Small intestine (tissue), 7 donors: ENCODE data around the gene CCDC14. TPM values are rescaled to one million over a fixed set of nuclear protein-coding genes. Genes with fewer than 3 reads are reported as not detected.

Experiments used
- DNase-seq, 2 donors: peaks; one replicate each; pipeline versions ENCODE4 v3.0.0 to v3.0.0-alpha.2; 2013
- FAIRE-seq: peaks from 2 replicates; lab custom pipeline; 2012; peaks lifted over from hg19 to GRCh38; lab: Jason Lieb, UNC
- H3K27ac ChIP-seq, 3 donors: one replicate each; pipeline ENCODE4 v1.5.1; 2013; ENCODE audit warnings: low read length in 2 of 3, mild to moderate bottlenecking in 2 of 3, control low read depth in 1 of 3, inconsistent platforms in 1 of 3, low read depth in 1 of 3, moderate library complexity in 1 of 3
- H3K27me3 ChIP-seq, 3 donors: one replicate each; pipeline ENCODE4 v1.6.1; 2013; ENCODE audit warnings: low read length in 3 of 3, inconsistent platforms in 1 of 3; ENCODE audit not compliant: control insufficient read depth in 3 of 3, insufficient read depth in 3 of 3
- H3K36me3 ChIP-seq, 3 donors: one replicate each; pipeline ENCODE4 v1.6.1; 2013; ENCODE audit warnings: low read length in 3 of 3, inconsistent platforms in 1 of 3, low read depth in 1 of 3, mild to moderate bottlenecking in 1 of 3, moderate library complexity in 1 of 3; ENCODE audit not compliant: control insufficient read depth in 3 of 3, insufficient read depth in 2 of 3
- H3K4me1 ChIP-seq, 3 donors: one replicate each; pipeline ENCODE4 v1.6.1; 2013; ENCODE audit warnings: low read length in 2 of 3, inconsistent platforms in 1 of 3, low read depth in 1 of 3, mild to moderate bottlenecking in 1 of 3, moderate library complexity in 1 of 3; ENCODE audit not compliant: control insufficient read depth in 3 of 3, insufficient read depth in 2 of 3
- H3K4me3 ChIP-seq, 3 donors: one replicate each; pipeline ENCODE4 v1.5.1; 2013; ENCODE audit warnings: low read length in 3 of 3, control low read depth in 1 of 3, inconsistent platforms in 1 of 3, low read depth in 1 of 3, mild to moderate bottlenecking in 1 of 3, moderate library complexity in 1 of 3
- H3K9me3 ChIP-seq, 2 donors: one replicate each; pipeline ENCODE4 v1.6.1; 2013; ENCODE audit warnings: low read depth in 1 of 2, low read length in 1 of 2; ENCODE audit not compliant: control insufficient read depth in 2 of 2, insufficient read depth in 1 of 2
- whole genome bisulfite sequencing, 3 donors: extraction: QIAGEN DNeasy Blood & Tissue Kit; methylation state at CpG; one replicate each; pipeline ENCODE4 v1.1.7; 2013; 5-methylcytosine and 5-hydroxymethylcytosine counted together
- polyA plus RNA-seq, 4 donors: library from polyadenylated mRNA; stranded (reverse) in 3 of 4; unstranded in 1 of 4; fragments of 200-250 nt in 3 of 4; fragments of 120-200 nt in 1 of 4; gene quantifications; one replicate each; pipeline versions ENCODE4 v1.2.1 to v1.2.3, GENCODE V29; 2013
- donor health status: healthy with polysubstance abuse.
- donor health status: control.
- donor health status: control.
- donor health status: Bipolar disorder and iron deficiency.
- donor health status: healthy.

Gene CCDC14
- polyA plus RNA-seq, 4 donors: 9.2 to 69.0 (median 14.7) TPM

GRCh38 chr3:123936400-123936799 lies 24.6 kb downstream of the CCDC14 start:
- Histone ChIP-seq H3K27ac (no peak overlapping the region), H3K36me3 (peaks cover 2 to 3% (median 2%) of the 10 kb centered on the region in 3 donors), H3K9me3 (no peaks in the 10 kb centered on the region), H3K4me3 (no peak overlapping the region), H3K27me3 (no peaks in the 10 kb centered on the region), H3K4me1 (no peaks in the 10 kb centered on the region)
- DNase-seq: no peak
- 66 to 94% (median 82%) methylated on average over 2 of the region's 2 CpGs for WGBS, 3 donors
- no peak for FAIRE-seq

DNA sequence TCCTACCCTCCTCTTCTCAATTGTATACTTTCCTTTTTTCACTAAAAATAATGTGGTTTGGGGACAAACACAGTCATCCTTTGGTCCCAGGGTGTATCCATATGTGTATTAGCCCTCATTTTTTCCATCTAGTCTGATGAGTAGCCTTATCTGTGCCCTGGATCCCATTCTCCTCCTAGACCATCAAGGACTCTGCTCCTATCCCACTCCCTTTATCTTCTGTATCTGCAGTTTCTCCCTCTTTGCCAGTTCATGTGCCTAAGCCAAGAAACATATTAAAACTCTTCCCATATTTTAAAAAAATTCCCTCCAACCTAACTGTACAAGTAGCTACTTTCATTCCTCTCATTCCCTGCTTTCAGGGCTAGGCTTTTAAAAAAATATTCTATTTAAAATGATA lies 25.2 kb downstream of the CCDC14 start:
- Histone ChIP-seq H3K36me3 (peaks cover under 1 to 3% (median 2%) of the 10 kb centered on the region in 3 donors), H3K4me3 (no peak overlapping the region), H3K9me3 (no peaks in the 10 kb centered on the region), H3K4me1 (no peaks in the 10 kb centered on the region), H3K27me3 (no peaks in the 10 kb centered on the region), H3K27ac (no peak overlapping the region)
- DNase-seq (no peak), FAIRE-seq (no peak)

DNA sequence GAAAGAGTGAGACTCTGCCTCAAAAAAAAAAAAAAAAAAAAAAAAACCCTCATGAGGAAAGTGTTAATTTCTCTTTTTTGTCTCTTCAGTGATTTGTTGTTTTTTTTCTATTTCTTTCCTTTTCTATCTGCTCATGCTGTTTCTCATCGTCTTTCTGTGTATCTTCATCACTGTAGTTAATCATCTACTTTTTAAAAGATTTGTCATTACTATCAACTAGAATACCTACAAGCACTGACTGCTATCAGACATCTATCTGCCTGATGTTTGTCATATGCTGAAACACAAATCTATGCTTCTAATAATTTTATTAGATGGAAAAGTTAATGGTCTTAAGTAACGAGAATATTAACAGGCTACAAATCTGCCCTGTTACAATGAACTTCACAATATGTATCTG lies 26.8 kb downstream of the CCDC14 start:
- Histone ChIP-seq H3K36me3 (peaks cover 0 to 5% (median 2%) of the 10 kb centered on the region in 3 donors), H3K27ac (no peak overlapping the region), H3K4me3 (no peak overlapping the region), H3K4me1 (no peaks in the 10 kb centered on the region), H3K9me3 (no peaks in the 10 kb centered on the region), H3K27me3 (no peaks in the 10 kb centered on the region)
- FAIRE-seq (no peak), DNase-seq (no peak)
- 69 to 85% (median 82%) methylated on average over 2 of the region's 2 CpGs for WGBS, 3 donors

DNA sequence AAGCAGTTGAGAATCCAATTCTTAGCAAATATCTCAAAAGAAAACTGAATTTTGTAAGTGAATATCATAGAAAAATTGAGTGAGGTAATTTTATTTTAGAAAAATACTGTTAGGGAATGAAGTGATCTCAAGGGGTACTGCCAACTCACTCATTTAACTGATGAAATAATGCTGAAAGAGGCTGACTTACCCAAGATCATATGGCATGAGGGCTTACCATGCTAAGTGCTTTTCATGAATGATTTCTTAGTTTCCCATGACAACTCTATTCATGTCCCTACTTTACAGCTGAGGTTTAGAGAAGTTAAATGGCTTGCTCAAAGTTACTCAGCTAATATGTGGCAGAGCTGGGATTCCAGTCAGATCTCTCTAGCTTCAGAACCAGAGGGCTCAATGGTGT lies 30.6 kb downstream of the CCDC14 start:
- Histone ChIP-seq H3K4me3 (no peak overlapping the region), H3K27me3 (no peaks in the 10 kb centered on the region), H3K36me3 (peaks cover 0 to 8% (median 2%) of the 10 kb centered on the region in 3 donors), H3K9me3 (no peaks in the 10 kb centered on the region), H3K4me1 (no peaks in the 10 kb centered on the region), H3K27ac (no peak overlapping the region)
- no peak for FAIRE-seq
- DNase-seq: no peak

- Histone ChIP-seq H3K27me3 (no peaks in the 10 kb centered on the region), H3K9me3 (no peaks in the 10 kb centered on the region), H3K27ac (no peak overlapping the region), H3K4me1 (no peaks in the 10 kb centered on the region), H3K4me3 (no peak overlapping the region), H3K36me3 (peaks cover 0 to 9% (median 2%) of the 10 kb centered on the region in 3 donors)
- DNase-seq (no peak), FAIRE-seq (no peak)
- 94 to 96% (median 96%) methylated on average over 9 of the region's 9 CpGs for WGBS, 3 donors
Measured at GRCh38 chr3:123929325-123929724, 31.7 kb downstream of the CCDC14 start.

- Histone ChIP-seq H3K36me3 (peaks cover 0 to 9% (median 2%) of the 10 kb centered on the region in 3 donors), H3K27ac (no peak overlapping the region), H3K27me3 (no peaks in the 10 kb centered on the region), H3K4me1 (no peaks in the 10 kb centered on the region), H3K9me3 (peaks cover 0 to 4% of the 10 kb centered on the region in 2 donors), H3K4me3 (no peak overlapping the region)
- FAIRE-seq: peak; percentile 85
- no peak for DNase-seq
Measured at GRCh38 chr3:123926396-123926795, 34.6 kb downstream of the CCDC14 start.

- no peak overlapping the region for H3K27ac ChIP-seq
- no peak for FAIRE-seq
Measured at GRCh38 chr3:123920868-123921267, 40.2 kb downstream of the CCDC14 start.

GRCh38 chr3:123920383-123920782 lies 40.6 kb downstream of the CCDC14 start:
- H3K27ac ChIP-seq: no peak overlapping the region
- FAIRE-seq: no peak
- H3K9me3 ChIP-seq: peaks cover 0 to 20% of the 10 kb centered on the region in 2 donors
- H3K4me3 ChIP-seq: no peak overlapping the region
- H3K36me3 ChIP-seq: peaks cover 0 to 15% (median 3%) of the 10 kb centered on the region in 3 donors
- WGBS, 3 donors: 95 to 100% (median 100%) methylated on average over 1 of the region's 1 CpG
- H3K4me1 ChIP-seq: no peaks in the 10 kb centered on the region
- no peaks in the 10 kb centered on the region for H3K27me3 ChIP-seq
- peak in 1 of 2 donors; percentile 5 for DNase-seq

More at GRCh38 chr3:123920868-123921267, 40.2 kb downstream of the CCDC14 start:
- Histone ChIP-seq H3K4me3 (no peak overlapping the region), H3K27me3 (no peaks in the 10 kb centered on the region), H3K4me1 (no peaks in the 10 kb centered on the region), H3K36me3 (peaks cover 0 to 17% (median 2%) of the 10 kb centered on the region in 3 donors), H3K9me3 (peaks cover 0 to 20% of the 10 kb centered on the region in 2 donors)
- DNase-seq: no peak

- Histone ChIP-seq H3K27me3 (no peaks in the 10 kb centered on the region), H3K27ac (no peak overlapping the region), H3K4me3 (no peak overlapping the region), H3K9me3 (peaks cover 0 to 20% of the 10 kb centered on the region in 2 donors), H3K36me3 (peaks cover 0 to 13% (median 6%) of the 10 kb centered on the region in 3 donors), H3K4me1 (no peaks in the 10 kb centered on the region)
- WGBS, 3 donors: 92 to 98% (median 93%) methylated on average over 3 of the region's 3 CpGs
- FAIRE-seq (no peak), DNase-seq (no peak)
Measured at GRCh38 chr3:123919353-123919752, 41.7 kb downstream of the CCDC14 start.
